GM21529 (cell line): ENCODE measurements around the gene TMEM30A.
A peak's percentile ranks its signal among the peaks of the same experiment; 100 is the strongest.

ENCODE experiments used
- ATAC-seq: cut with Tn5 transposase; IDR thresholded peaks from one replicate; pipeline ENCODE4 v1.9.1; 2021; ENCODE audit not compliant: unreplicated experiment

The TMEM30A gene

DNA sequence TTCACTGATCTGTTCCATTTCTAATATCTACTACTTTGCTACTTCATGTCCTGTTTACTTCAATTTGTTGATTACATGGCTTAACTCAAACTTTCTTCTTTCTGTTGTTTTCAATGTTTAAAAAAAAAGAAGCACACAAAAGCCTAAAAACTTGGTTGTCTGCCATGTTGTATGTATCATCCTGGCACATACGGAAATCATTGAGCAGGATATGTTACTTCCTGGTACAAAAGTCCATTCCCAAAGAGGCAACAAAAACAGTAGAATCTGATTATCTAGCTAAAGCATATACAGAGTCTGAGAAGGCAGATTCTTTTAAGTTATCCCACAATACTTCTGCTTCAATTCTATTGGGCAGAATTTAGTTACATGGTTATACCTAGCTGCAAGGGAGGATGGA lies 64.2 kb downstream of the TMEM30A start:
- ATAC-seq = no peak

DNA sequence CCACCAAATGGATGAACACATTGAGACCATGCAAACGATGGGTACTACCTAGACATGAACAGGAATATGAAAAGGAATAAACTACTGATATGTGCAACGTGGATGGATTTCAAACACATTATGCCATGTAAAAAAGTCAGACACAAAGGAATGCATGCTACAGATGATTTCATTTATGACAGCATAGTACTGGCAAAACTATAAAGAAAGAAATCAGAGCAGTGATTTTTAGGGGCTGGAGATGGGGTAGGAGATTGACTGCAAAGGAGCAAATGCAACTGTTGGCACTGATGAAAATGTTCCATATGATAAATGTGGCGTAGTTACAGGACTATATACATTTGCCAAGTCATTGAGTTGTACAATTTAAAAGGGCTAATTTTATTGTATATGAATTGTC lies 65.3 kb downstream of the TMEM30A start:
- ATAC-seq = no peak

DNA sequence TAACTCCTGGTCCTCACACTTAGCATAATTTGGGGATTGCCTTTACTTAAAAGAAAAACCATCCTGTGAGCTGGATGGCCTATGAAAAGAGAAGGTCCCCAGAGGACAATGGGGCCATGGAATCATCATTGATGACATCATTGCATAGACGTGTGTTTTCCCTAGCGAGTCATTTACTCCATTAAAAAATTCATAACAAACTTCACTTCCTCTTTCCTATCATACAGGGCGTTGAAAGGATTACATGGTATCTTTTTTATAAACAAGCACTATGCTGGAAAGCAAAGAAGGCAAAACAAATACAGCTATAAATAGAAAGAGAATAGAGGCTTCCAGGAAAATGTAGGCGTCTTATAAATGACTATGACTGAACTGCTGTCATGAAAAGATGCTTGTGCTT lies 67.4 kb downstream of the TMEM30A start:
- peak; percentile 35 for ATAC-seq

DNA sequence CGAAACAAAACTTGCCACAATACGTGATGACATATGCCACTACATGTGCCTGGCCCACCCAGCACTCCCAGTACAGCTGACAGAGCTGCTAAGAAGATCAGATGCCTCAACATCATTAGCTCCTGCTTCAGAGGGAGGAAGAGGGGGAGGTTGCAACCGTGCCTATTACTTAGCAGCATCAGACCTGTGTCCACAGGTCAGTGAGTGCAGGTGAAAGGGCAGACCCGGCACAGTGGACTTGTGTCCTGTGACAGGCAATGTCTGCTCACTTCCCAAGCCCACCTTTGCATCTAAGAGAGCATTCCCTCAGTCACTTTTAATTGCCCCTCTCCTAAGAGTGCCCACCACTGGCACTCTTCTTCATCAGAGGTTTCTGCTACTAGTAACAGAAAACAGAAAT lies 69.3 kb downstream of the TMEM30A start:
- ATAC-seq = no peak

DNA sequence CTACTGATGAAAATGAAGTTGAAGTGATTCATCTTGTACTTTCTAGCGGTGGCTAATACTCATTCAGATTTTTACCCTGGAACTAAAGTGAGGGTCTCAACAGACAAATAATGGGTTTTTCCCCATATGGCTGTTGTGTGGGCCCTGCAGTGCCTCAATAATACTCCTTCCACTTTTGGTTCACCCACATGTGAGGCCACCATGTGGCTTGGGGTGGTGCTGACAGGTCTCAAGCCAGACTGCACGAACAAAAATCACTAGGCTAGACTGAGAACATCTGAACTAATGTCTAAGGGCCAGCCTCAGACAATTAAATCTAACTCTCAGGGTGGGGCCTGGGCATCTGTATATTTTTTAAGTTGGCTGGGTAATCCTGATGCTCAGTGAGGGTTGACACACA lies 70.9 kb downstream of the TMEM30A start:
- ATAC-seq = peak; percentile 52

DNA sequence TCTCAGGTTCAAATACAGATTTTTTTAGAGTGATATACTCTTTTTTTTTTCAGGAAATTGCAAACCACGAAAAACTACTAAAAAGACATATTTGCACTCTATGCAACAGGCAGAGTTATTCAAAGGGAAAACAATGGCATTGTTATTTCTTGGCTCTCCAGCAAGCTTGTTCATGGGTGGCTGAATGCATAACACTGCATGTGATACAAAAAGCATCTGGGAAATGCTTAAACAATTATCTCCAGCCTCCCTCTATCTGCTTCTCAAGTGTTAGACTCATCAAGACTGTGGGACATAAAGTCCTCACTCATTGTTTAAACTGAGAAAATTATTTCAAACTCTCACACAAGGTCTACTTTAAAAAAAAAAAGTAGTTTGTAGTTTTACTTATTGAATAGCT lies 71.5 kb downstream of the TMEM30A start:
- ATAC-seq = no peak

DNA sequence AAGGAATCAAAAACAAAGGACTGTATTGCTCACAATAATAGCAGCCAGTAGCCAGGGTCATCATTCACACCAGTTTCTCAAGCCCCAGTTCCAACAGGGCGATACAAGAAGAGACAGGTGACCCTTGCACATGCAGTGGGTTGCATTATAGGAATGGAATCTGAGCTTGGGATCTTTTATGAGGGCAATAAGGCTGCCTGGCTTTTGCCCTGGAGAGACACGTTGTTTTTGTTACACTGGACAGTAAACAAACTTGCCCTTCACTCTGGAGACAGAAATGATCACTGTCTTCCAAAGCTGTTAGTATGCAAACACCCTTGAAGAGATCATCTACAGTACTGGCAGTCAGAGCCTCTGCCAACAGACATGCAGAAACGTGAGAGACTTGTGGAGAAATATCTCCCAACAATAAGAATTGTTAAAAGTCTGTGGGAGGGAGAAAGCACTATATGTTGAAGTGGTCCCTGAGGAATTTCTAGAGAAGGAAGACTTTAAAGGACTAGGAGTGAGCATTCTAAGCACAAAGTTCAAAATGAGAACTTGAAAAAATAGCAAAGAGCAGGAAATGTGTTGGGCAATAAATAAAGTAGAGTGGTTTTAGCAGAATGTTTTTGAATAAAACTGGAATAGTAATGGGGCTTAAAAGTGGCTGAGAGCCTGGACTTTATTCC lies 72.5 kb downstream of the TMEM30A start:
- no peak for ATAC-seq

DNA sequence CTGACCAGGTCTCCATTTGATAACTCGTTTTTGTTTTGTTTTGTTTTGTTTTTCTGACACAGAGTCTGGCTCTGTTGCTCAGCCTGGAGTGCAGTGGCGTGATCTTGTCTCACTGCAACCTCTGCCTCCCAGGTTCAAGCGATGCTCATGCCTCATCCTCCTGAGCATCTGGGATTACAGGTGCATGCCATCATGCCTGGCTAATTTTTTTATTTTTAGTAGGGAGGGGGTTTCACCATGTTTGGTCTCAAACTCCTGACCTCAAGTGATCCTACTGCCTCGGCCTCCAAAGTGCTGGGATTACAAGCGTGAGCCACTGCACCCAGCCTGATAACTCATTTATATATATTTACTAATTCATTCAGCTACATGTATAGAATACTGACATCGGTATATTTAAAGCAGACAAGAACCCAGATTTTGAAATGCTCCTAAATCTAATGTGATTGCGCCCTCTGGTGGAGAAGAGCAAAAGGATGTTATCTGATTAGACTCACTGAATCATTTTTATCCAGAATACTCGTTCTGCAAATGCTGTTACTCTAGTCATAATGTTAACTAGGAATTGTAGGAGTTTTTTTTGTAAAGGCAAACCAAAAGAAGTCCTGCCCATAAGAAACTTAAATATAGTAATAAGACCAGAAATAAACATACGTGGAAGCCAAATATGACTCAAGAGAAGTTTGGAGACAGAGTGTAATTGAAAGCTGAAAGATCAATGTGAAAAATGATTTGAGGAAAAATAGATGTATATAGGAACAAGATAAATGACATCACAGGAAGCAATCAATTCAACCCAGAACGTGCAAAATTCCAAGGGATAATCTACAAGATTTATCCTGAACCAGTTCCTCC lies 73.5 kb downstream of the TMEM30A start:
- no peak for ATAC-seq

DNA sequence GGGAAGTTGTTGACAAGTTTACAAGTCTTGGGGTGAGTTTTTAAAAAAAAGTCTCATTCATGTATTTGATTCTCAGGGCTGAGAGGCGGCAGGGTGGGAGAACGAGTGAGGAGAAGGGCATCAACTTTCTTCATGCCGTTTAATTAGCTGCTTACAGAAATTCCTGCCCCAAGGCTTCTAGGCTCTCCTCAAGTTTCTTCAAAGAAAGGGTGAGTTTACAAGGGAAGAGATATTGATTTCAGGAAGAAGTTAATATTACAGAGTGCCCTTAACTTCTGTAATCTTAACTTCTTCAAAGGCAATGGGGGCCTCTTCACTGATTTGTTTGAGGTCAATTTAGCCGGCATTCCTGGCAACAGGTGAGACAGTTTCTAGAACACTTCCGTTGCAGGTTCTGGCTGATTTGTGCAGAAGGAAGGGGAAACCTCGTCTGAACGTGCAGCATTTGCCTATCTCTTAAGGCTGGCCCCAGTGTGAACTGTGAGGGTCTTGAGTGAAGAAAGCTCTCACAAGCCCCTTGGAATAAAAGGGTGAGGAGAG lies 75.3 kb downstream of the TMEM30A start:
- ATAC-seq = no peak

DNA sequence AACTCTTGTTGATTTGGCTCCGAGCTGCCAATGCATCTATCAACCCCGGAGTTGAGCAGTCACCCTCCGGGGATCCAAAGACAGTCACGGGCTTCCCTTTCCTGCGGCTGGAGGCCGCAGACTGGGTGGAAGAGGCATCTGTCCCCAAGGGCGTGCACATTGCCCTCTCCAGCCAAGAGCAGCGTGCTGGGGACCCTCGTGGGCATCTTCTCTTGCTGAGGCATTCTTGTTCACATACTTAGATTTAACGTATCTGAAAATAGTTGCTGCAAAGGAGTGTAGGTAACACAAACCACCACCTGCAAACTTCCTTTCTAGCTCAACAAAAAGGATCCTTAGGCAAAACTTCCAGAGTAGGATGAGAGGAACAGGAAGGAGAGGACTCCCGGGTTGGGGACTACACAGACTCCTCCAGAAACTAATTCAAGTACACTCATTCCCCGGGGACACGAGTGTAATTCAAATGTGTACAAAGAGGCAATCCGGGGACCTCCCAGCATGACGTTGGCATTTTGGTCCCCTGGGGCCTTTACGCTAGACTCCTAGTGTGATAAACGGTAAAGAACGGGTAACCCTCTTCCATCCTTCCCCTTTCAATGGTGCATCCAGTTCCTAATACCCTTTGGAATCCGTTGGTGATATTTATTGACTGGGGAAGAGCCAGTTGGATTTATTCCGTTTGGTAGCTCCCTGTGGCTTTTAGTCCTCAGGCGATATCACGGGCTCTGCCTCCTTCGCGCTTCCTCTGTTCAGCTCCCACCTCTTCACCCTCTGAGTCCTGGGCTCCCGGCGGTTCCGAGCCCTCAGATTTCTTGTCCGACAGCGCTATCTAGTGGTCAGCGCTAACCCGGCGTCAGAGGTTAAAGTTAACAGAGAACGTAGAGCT lies 76.1 kb downstream of the TMEM30A start:
- ATAC-seq = peak; percentile 79

DNA sequence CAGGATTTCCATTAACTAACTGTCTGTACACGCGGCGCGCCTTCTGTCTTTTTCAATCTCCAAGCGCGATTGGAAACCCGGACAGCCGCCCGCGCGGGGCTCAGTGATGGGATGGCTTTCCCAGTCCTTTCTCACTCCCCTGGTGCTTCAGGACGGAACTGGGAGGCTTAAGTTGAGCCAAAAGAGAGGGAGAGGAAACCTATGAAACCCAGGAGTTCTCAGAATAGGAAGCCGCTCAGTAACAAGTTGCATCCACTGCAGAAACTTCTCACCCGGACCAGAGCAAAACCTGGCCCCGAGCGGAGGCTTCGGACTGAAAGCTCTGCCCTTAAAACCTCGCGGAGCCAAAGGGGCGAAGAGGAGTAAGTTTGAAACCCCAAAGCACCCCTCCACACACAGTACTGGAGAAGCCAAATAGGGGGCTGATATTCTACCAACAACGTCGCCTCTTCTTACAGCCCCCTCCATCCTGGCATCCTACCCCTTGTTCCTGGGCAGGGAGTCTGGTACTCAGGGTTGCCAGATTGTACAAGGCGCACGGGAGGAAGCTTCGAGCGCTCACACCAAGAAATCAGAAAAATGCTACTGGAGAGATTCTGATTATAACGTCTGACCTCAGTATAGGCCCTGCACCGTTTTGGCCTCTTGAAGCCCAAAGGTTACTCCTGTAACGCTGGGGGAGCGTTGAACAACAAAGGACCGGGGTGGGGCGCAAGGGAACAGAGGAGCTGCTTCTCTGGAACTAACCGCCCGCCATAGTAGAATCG lies 77.8 kb downstream of the TMEM30A start:
- ATAC-seq = no peak

DNA sequence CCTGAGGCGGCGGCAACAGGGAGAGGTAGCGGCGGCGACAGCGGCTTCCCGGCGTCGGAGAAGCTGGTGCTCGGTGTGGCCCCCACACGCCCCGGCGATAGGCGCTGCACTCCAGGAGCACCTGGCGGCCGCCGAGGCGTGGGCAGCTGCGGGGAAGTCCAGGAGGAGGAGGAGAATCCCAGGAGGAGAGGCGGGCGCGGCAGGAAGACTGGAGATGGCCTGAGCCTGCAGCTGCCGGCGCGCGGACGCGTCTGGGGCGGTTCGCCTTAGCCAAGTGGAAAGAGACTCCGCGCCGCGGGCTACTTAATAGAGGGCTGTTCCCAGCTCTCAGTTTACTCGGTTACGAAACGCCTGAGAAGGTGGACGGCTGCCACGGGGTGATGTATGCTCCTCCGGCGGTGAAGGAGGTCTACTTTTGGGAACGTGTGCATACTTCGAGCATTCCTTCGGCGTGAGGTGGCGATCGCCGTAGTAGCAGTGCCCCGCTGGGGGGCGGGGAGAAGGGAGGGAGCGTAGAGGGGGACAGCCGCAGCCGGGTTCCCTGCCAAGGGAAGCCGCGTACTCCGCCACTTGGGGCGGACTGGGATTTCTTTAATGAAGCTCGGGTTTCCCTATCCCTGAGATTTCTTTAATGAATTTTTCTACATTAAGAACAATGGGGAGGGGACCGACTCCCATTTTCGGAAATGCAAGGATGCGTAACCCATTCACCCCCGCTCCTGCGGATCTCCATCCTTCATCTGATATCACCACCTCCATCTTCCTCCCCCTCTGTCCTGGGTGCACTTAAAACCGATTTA lies 78.6 kb downstream of the TMEM30A start, which contains the start of gene COL12A1:
COL12A1 (minus strand) TSS at position 278 of the 800 bp plus-strand sequence. CDS start 3,261 bp downstream, outside the sequence.
- ATAC-seq = no peak

DNA sequence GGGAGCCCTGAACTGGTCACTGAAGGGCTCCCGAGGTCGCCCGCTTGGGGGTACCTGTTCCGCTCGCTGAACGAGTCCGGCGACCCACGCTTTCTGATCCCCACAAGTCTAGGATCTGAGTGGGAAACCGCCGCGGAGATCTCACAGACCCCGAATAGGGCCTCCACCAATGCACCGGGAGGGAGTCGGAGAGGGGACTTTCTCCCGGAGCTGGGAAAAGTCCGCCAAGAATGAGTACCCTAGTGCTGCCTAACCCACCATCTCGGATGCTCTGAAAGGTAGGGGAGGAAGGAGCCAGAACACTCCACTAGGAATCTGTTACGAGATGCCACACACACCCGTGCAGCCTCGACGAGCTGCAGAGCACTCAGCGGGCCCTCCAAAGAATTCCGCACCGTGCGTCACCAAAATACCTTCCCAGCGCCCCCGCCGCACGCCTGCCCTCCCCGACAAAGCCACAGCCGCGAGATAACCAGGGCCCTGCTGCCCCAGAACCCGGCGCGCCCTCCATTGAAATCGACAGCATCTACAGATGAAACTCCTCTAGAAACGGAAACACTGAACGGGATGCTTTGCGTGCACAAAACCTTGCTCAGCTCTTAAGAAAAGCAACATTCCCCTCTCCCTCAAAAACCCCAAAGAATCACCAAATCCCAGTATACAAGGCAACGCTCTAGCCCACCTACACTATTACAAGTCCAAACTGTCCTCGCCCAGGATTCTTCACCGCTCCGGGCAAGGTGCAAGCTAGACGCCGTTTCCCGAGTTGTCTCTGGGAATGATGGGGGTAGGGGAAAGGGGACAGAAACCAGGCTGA lies 79.4 kb downstream of the TMEM30A start:
- ATAC-seq = no peak

DNA sequence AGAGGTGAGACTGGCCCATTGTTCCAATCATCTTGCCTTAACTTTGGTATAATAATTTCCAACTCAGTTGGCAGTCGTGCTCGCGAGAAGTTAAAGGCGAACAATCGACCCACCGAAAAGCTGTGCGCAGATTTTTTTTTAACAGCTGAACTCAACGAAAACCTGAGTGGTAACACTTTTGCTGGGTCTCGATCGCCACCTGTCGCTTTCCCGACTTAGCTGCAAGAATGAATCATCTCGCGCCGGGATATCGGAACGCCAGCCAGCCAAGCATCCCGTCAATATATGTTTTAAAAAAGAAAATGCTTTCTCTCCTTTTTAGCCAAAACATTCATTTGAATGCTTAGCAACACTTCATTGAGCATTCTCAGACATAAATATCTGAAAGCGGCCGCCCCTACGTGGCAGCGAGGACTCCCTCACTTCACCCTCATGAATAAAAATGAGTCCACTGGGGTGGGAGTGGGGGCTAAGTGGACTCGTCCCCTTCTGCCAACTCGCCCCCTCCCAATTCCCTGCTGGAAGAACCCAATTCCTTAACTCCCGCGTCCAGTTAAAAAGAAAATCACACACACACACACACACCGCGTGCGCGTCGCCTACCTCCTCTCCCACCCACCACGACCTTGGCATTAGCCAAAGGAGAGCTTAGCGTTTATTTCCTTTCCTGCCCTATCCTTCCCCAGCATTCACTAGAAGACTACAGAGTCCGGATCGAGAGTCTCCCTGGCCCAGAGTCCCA lies 80.2 kb downstream of the TMEM30A start:
- ATAC-seq = no peak

DNA sequence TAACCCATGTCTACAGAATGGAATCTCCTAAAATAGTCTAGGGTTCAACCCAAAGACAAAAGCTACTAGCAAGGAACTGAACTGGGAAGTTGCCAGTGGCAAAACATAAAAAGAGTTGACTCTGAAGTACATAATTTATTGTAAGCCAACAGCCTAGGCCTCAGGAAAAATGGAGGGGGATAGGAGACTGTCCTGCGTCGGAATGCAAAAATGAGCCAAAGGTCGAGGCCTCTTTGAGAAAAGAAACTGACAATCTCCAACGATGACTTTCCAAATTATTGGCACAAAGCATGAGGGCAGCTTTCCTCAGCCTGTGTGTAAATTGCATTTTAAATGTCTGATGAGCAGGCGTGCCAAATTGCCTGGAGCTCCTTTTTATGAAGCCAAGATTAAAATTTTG lies 80.9 kb downstream of the TMEM30A start:
- no peak for ATAC-seq
